Fibroblast of upper back skin (primary cell): ENCODE results near the gene SHISA4.

Experiments
- DNase-seq: peaks from one replicate; pipeline ENCODE4 v3.0.0-alpha.2; 2013

The SHISA4 gene

DNA sequence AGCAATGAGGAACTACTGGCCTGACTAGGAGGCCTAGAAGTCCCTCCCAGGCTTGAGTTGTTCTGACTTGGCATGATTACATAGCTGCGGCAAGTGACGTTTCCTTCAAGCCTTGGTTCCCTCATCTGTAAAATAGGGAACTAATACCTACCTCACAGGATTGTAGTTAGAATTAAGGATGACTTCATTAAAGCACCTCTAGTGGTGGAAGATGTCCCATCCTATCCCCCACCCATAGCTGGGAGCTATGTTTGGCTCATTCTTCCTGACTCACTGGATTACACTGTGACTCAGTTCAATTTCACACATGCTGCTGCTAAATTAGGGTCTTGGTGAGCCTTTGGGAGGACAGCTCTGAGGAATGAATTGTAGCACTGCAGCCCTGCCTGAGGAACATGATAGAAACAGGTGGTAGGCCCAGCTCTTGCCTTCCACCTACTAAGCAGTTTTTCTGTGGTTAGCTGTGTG, 6.0 kb upstream of the SHISA4 start:
- peak; percentile 88 for DNase-seq

DNA sequence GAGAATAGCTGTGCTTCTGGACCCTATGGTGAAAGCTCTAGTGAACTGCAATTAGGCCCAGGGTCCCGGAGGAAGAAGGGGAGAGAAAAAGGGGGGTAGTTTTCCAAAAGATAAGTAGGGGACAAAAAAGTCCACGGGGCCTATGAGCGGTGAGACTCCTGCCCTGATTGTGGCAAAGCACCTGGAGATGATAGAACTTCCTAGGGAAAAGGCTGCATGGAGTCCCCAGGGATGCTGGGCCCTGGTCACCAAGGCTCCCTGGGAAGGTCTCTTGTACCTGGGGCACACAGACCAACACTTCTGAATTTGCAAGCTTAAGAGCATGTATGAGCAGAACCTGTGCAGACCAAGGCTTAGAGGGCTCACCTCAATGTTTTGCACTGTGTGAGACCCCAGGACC, 5.4 kb upstream of the SHISA4 start:
- DNase-seq = no peak

DNA sequence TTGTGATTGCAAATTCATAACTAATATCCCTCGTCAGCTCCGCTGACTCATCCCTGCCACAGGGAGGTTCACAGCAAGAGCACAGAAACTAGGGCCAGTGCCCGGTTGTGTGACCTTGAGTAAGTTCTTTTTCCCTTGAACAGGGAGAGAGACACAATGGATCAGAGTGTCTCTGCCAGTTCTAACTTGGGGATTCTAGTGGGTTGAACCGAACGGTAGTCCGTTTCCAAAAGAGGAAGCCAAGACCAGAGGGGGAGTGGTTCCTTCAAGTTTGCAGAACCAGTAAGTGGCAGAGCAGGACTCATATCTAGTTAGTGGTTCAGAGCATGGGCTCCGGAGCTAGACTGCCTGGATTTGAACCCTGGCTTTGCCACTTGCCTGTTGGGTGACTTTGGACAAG, 4.9 kb upstream of the SHISA4 start:
- DNase-seq = no peak

DNA sequence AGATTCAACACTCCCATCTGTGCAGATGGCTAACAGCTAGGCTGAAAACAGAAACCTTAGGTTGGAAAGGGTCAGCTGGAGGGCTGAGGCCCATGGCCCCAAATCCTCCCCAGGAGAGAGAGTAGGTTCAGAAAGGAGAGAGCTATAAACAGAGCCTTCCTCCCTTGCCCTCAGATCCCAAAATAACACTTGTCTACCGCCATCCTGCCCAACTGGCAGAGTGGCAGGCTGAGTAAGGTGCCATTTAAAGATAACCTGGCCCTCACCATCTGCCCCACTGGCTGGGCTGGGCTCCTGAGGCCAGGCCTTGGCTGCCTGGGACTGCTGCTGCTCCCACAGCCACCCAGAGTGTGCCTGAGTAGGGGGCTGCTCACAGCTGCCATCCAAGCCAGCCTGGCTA, 4.3 kb upstream of the SHISA4 start:
- DNase-seq = no peak

DNA sequence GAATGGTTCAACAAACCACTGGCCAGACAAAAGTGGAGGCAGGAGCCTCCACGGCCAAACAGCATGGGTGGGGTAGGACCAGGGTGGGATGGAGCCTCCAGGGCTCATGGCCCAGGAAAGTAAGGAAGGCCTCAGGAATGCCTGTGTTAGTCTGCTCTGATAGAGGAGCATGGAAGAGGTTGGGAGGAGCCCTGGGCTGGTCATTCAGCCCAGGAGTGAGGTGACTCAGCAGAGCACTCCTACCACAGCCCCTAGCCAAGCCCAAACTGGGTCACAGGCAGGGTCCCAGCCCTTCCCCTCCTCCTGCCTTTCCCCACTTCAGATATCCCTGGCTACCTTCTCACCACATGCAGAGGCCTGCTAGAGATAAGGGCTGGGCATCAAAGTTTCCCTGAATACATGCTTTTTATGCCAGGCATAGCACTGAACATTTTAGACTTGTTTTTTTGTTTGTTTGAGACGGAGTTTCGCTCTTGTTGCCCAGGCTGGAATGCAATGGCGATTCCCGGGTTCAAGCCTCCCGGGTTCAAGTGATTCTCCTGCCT, 3.1 kb upstream of the SHISA4 start:
- DNase-seq = peak; percentile 56

DNA sequence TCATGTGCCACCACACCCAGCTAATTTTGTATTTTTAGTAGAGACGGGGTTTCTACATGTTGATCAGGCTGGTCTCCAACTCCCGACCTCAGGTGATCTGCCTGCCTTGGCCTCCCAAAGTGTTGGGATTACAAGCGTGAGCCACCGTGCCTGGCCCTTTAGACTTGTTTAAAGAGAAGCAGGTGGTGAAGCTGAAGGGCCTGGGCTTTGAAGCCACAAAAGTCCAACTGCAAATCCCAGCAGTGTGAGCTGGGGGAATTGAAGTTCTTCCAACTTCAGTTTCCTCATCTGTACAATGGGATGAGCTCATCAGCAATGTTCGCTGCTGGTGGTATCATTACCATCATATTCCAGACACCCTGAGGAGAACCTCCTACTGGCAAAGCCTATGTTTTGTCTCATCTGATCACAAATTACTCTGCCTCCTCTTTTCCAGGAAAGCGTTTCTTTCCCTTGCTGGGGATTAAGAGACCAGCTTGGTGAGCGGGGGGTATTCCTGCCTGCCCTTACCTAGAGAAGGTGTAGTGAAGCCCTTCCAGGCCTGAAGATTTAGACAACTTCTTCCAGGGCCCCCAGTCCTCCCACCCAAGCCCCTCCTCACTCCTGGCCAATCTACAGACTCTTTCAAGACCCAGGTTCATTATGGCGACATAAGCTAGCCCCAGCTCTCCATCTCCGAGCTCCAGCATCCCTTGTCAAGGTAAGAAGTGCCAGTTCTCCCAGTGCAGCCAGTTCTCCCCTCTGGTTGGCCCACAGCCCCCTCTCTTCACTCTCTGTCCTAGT, 2.4 kb upstream of the SHISA4 start:
- DNase-seq = no peak

DNA sequence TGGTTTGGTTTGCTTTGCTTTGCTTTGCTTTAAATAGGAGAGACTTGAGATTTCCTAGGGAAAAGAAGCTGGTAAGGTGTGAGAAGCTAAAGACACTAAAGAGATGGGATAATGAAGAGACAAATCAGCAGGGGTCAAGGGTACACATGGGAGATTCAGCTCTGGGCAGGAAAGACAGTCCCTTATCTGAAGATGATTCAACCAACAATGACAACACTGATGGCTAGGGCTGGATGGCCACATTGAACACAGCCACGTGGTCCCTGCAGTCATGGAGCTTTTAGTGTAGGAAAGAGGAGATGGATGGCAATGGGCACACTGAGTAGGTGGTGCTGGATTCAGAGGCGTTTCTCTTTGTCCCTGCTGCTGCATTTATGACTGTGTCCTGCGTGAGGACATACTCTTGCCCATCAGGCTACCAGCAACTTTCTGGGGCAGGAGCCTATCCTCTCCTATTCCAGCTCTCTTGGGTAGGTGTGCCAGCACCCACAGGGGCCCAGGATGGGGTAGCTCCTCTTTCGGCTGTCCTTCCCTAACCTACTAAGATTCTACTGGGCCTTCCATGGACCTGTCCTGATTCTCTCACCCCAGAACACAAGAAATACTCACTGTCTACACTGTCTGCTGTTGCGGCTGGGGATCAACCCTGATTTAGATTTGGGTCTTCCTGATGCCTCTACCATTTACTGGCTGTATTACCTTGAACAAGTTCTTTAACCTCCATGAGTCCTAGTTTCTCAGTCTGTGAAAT, 1.4 kb upstream of the SHISA4 start:
- DNase-seq = no peak

DNA sequence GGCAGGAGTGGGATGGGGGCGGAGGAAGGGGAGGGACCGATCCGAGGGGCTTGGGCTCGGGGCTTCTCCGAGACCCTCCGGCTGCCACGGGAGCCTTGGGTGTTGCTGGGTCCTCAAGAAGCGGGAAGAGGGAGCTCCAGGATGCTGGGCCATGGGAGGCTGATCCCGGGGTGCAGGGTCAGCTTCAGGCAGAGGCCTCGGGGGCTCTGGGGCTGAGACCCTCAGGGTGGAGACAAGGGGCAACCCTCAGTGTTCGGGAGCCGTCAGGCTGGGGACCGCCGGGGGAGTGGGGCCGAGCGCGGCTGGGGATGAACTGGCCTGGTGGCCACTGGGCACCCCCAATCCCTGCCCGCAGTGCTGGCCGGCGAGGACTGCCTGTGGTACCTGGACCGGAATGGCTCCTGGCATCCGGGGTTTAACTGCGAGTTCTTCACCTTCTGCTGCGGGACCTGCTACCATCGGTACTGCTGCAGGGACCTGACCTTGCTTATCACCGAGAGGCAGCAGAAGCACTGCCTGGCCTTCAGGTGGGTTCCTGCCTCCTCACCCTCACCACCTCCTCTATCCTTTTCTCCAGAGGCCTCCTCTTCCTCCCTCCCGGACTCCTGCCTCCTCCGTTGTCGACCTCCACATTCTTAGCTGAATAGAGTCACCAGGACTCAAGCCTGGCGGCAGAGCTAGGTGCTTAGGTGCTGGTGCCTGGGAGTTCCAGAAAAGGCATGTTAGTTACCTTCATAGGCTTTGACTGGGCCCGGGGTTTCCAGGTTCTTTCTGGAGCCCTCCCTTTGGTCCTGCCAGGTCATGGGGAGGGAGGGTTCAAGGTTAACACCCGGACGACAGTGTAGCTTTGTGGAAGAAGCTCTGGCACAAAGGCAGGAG, 631 bp downstream of the SHISA4 start:
- no peak for DNase-seq

DNA sequence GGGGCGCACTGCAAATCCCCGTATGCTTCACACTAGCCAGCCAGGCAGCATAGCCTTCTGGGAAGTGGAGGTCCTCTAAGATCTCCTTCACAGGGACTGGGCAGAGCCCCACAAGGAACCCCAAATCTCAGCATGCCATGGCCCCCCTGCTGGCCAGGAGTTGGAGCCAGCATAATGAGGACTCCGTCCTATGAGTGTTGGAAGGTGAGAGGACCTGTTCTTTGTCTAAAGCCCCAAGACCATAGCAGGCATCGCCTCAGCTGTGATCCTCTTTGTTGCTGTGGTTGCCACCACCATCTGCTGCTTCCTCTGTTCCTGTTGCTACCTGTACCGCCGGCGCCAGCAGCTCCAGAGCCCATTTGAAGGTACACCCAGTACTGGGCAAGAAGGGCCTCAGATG, 1.5 kb downstream of the SHISA4 start:
- no peak for DNase-seq

DNA sequence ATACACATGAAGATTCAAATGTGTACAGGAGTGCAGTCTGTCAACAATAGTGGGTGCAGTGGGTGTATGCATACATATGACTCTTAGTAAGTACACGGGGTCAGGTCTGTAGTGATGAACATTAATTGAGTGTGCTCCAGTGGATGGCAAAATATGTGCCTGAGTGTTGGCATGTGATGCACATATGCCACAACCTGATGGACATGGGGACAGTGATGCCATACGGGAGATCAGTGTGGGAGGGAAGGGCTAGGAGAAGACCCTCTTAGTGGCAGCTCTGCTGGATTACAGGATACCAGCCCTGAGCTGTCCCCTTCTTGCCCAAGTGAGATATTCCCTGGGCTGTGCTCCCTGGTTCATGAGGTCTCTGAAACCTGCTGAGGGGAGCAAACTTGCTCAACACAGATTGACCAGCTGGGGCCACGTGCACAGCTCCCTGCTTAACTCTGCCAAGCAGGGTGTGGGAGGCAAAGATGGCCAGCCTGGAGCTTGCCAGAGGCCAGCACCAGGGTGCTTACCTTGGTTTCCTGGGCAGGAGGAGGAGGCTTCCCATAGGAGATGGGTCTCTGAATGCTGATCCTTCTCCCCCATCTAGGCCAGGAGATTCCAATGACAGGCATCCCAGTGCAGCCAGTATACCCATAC, 2.2 kb downstream of the SHISA4 start:
- no peak for DNase-seq

DNA sequence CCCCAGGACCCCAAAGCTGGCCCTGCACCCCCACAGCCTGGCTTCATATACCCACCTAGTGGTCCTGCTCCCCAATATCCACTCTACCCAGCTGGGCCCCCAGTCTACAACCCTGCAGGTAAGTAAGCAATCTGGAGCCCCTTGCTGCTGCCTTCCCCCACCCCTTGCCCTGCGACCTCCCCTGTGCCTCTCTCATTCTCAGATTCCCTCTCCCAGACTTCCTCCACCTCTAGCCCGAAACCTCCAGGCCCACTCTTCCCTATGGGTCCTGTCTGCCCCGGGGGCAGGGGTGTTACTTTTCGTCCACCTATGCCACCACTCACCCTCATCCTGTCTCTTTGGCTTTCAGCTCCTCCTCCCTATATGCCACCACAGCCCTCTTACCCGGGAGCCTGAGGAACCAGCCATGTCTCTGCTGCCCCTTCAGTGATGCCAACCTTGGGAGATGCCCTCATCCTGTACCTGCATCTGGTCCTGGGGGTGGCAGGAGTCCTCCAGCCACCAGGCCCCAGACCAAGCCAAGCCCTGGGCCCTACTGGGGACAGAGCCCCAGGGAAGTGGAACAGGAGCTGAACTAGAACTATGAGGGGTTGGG, 2.9 kb downstream of the SHISA4 start:
- DNase-seq = no peak

DNA sequence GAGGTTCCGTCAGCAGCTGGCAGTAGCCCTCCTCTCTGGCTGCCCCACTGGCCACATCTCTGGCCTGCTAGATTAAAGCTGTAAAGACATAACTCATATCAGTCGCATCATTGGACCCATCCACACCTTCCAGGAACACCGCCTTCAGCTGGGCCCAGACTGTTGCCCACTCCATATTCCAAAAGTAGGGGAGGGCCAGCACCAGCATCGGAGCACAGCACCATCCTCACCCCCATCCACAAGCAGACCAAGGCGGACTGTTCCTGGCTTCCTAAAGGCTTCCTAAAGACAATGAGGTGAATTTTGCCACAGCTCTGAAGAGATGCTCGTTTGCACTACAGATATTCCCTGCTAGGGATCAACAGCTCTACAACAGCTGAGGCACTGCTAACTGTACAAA, 3.5 kb downstream of the SHISA4 start:
- no peak for DNase-seq

DNA sequence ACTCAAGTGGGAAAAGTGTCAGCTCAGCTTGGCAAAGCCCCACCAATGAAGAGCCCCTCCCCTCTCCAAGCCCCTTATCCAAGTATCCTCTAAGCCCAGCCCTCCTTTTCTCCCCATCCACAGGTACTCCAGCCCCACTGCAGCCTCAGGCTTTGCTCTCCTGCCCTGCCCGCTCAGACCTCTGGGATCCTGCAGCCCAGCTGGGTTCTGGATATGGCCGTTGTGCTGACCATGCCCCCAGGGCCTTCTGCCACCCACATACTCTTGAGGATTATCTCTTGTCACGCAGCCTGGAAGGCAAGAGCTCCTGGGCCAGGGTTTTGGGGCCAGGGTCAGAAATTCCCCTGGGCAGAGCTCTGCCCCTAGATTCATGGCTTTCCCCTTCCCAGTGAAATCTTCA, 4.7 kb downstream of the SHISA4 start:
- no peak for DNase-seq

DNA sequence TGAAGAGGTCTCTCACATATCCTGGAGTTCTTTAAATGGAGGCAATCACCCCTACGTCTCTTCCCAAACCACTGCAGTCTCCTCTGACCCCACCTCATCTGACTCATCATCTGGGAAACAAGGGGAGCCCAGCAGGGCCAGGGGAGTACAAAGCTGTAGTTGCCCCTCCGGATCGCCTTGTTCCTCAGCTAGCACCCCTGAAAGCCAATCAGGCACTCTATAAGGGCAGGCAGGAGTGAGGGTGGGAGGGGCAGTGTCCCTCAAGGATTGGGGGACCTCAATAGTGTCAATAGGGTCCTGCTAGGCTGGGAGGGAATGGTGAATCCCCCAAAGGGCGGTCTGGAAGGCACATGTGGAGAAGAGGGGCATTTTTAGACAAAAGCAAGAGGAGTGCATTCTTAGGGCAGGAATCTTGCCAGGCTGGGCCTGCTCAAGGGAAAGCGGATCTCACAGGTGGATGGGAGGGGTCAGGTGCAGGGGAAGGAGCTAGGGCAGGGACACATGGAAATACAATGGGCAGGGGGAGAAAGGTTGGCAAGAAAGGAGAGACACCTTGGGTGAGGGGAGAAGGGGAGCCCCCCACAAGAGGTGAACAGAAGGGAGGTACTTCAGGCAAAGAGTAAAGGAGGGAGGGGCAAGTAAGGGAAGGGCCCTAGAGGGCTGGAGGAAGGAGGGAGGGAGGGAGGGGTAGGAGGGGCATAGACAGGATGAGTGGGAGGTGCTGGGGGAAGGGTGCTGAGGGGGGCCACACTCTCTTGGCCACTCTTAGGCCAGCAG, 5.8 kb downstream of the SHISA4 start:
- no peak for DNase-seq

DNA sequence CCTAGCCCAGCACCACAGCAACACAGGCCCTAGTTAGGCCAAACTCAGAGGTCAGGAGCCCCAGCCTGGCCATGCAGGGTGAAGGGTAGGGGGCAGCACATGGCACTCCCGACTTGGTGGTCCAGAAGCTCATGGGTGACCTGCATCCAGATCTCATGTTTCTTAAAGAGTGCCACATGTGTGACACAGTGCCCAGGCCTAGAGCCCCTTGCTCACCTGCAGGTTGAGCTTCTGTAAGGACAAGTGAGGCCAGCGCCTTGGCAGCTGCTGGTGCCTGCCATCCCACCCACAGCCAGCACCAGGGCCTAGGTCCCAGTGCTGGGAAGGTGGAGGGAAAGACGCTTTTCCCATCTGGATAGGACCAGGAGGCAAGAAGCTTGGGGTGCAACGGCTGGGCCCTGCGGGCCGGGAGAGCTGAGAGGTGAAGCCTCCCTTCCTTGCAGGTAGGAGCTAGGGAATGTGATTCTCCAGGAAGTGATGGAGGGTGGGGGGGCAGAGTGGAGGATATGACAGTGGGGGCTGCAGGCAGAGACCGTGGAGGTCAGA, 6.5 kb downstream of the SHISA4 start:
- DNase-seq = no peak

DNA sequence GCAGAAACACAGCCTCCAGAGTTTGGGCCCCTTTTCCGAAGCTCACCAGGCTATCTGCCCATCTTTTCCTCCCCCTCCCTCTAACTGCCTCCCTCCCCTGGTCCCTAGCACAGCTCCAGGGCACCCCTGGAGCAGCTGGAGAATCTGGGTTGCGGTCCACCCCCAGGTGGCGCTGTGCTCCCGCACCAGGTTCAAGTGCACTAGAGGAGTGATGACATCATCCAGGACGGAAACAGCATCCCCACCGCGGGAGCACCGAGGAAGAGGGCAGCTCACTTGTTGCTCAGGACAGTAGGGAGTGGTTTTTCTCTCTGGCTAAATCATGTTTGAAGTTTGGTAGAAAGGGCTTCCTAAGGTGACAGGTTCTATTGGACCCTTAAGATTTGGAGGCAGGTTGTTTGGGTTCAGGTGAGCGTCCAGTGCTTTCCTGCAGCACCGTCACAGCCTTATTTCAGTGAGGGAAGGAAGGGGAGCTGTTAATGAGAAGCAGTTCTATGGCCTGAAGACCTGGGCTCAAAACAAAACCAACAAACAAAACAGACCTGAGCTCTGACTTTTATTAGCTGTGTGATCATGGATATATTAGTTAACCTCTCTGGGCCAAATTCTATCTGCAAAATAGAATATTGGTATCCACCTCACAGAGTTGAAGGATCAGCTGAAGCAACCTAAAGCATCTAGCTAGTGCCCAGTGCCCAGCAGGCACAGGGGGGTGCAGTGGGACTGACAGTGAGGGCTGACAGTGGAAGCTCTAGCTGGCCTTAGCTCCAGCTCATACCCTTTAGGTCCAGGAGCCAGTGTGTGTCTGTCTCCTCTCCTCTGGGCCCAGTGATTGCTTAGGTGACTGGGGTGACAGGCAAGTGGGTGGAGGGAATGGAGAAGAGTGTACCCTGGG, 7.5 kb downstream of the SHISA4 start:
- peak; percentile 90 for DNase-seq

DNA sequence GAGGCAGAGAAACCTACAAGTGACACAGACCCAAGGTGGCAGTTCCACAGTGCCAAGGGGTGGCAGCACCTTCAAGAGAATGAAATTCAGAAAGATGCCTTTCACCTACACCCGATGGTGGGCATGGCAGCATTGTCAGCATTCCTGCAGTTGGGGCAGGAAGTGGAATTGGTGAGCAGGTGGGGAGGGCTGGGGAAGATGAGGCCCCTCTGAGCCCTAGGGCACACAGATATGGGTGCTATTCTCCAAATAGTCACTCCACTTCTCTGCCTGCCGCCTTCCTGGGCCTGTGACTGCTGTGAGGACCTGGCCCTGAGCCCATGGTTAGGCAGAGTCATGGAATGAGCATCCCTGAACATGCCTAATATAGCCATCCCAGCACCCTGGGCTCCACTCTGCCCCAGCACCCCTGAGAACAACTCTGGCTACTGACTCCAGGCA, 8.3 kb downstream of the SHISA4 start:
- peak; percentile 84 for DNase-seq

DNA sequence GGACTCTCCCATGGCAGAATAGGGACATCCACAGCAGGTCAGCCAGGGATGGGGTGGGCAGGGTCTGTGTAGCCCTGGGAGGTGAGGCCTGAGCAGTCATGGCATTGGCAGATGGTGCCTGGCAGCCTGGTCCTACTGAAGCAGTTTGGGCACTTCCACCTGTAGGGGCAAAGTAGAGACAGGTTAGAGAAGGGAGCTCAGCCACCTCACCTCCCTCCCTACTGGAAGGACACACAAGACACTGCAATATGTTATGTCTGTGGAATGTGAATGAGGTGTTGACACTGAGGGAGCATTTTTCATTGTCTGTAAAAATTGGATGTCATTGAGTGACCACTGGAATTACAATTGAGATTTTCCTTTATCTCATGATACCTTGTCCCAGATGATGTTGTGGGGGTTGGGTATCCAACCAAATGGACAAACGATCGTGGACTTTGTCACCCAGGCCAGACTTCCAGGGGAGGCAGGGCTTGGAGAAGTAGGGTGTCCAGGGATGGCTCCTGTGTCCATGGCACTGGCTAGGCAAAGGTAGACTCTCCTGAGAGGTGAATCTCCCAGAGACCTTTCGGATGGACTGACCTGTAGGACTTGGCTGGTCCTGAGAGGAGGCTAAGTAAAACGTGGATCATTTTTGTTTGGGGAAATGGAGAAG, 9.7 kb downstream of the SHISA4 start:
- DNase-seq = no peak

DNA sequence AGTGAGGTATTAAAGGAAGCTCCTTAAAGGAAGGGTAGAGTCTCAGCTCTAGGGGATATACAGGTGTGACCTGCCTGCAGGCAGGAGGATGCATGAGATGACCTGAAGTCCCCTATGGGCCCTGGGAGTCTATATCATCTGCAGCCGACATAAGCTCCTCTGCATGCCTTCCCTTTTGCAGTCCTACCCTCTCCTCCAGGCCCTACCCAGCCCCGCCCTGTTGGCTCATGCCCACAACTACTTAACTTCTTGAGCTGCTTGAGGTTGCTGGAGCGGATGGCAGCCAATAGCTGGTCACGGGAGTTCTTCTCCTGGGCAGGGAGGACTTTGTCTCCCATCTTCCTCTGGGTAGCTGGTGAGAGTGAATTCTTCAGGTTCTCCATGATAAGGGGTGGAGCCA, 10.3 kb downstream of the SHISA4 start:
- no peak for DNase-seq
